Keratinocyte (primary cell): ENCODE data around the gene PLAC1.

ENCODE experiments used
- EZH2 ChIP-seq: IDR thresholded peaks from one replicate; pipeline ENCODE4 v1.6.1; 2012; ENCODE audit warnings: inconsistent platforms, mild to moderate bottlenecking, low read length, moderate library complexity
- TF ChIP-seq, protein P1 (sequence below), 3 experiments: IDR thresholded peaks in 1 of 3; conservative IDR thresholded peaks in 1 of 3; optimal IDR thresholded peaks in 1 of 3; 2 replicates in 2 of 3; 3 replicates in 1 of 3; pipeline versions ENCODE3 to v1.5.1; 2011; ENCODE audit warnings: low read length in 3 of 3, mild to moderate bottlenecking in 3 of 3, moderate library complexity in 2 of 3, control low read depth in 1 of 3, inconsistent platforms in 1 of 3; ENCODE audit not compliant: insufficient read depth in 2 of 3; ENCODE audit errors: extremely low read depth in 1 of 3

DNA sequence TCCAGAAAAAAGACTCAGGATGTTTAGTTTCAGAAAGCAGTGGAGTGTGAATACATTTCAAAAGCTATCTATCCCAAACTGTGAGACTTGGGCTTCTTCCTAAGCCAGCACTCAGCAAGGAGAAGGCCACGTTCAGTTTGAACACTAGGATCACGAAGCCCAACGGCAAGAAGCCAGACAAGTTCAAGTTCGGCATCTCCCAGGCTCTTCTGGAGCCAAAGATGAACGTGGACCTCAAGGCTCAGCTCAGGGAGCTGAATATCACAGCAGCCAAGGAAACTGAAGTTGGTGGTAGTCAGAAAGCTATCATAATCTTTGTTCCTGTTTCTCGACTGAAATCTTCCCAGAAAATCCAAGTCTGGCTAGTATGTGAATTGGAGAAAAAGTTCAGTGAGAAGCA is 7.6 kb downstream of the PLAC1 start:
- TF ChIP-seq EZH2 = no peak
- TF ChIP-seq, protein P1, sequence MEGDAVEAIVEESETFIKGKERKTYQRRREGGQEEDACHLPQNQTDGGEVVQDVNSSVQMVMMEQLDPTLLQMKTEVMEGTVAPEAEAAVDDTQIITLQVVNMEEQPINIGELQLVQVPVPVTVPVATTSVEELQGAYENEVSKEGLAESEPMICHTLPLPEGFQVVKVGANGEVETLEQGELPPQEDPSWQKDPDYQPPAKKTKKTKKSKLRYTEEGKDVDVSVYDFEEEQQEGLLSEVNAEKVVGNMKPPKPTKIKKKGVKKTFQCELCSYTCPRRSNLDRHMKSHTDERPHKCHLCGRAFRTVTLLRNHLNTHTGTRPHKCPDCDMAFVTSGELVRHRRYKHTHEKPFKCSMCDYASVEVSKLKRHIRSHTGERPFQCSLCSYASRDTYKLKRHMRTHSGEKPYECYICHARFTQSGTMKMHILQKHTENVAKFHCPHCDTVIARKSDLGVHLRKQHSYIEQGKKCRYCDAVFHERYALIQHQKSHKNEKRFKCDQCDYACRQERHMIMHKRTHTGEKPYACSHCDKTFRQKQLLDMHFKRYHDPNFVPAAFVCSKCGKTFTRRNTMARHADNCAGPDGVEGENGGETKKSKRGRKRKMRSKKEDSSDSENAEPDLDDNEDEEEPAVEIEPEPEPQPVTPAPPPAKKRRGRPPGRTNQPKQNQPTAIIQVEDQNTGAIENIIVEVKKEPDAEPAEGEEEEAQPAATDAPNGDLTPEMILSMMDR (optimal IDR thresholded peaks at IDR 0.05 in 1 of 3, IDR thresholded peaks at IDR 0.05 in 1 of 3, conservative IDR thresholded peaks at IDR 0.05 in 1 of 3; ENCODE audit: extremely low read depth in 1 of 3, insufficient read depth in 2 of 3, low read length in 3 of 3) = no peak
